IMR-90 (cell line): ENCODE measurements around the gene ORAI3. TPM values are rescaled to one million over a fixed set of nuclear protein-coding genes. Genes with fewer than 3 reads are reported as not detected.

ENCODE experiments used
- ATAC-seq: fragments of 200-7000 bp; cut with Tn5 transposase; 2 replicates; pipeline ENCODE4 v1.9.1; 2020; ENCODE audit warnings: low read depth, mild to moderate bottlenecking, moderate library complexity
- BruUV-seq: library from RNA; stranded (reverse); fragments of 400-500 nt; replicated peaks from 2 replicates; lab custom pipeline; 2021; lab: Mats Ljungman, UMichigan
- CTCF ChIA-PET: fragments of 300-600 bp; formaldehyde crosslinking; extraction: SDS; loops from one replicate; lab custom pipeline; 2021; ENCODE audit warnings: antibody characterized with exemption; lab: Yijun Ruan, JAX
- POLR2A ChIA-PET: fragments of 300-600 bp; sonication (Branson Sonifier 250); formaldehyde crosslinking; loops from one replicate; lab custom pipeline; 2022; ENCODE audit warnings: antibody characterized with exemption; ENCODE audit not compliant: unreplicated experiment; lab: Charles Lee
- DNase-seq: peaks from one replicate; pipeline ENCODE4 v3.0.0; 2013
- H2AFZ ChIP-seq: replicated peaks from 2 replicates; pipeline ENCODE3; 2013; ENCODE audit warnings: low read length, mild to moderate bottlenecking; ENCODE audit not compliant: poor library complexity
- H2AK5ac ChIP-seq: 2 replicates; pipeline ENCODE4 v1.6.1; 2013; ENCODE audit warnings: low read depth, low read length, inconsistent platforms
- H2AK9ac ChIP-seq: replicated peaks from 2 replicates; pipeline ENCODE3; 2013; ENCODE audit warnings: mild to moderate bottlenecking, low read depth, low read length, moderate library complexity; ENCODE audit not compliant: poor library complexity
- H2BK120ac ChIP-seq: 2 replicates; pipeline ENCODE4 v1.6.1; 2013; ENCODE audit warnings: low read depth, low read length, inconsistent platforms
- H2BK15ac ChIP-seq: 3 replicates; pipeline ENCODE4 v1.6.1; 2013; ENCODE audit warnings: low read depth, low read length, inconsistent platforms
- H2BK20ac ChIP-seq: 2 replicates; pipeline ENCODE4 v1.6.1; 2013; ENCODE audit warnings: low read depth, mild to moderate bottlenecking, inconsistent platforms, low read length, moderate library complexity
- H2BK5ac ChIP-seq: 2 replicates; pipeline ENCODE4 v1.6.1; 2013; ENCODE audit warnings: mild to moderate bottlenecking, low read depth, low read length, inconsistent platforms; ENCODE audit not compliant: poor library complexity, severe bottlenecking
- H3K14ac ChIP-seq: replicated peaks from 2 replicates; pipeline ENCODE4 v1.6.1; 2013; ENCODE audit warnings: low read depth, low read length, inconsistent platforms
- H3K18ac ChIP-seq: 2 replicates; pipeline ENCODE4 v1.6.1; 2013; ENCODE audit warnings: low read depth, low read length, control low read depth
- H3K23ac ChIP-seq: 2 replicates; pipeline ENCODE4 v1.6.1; 2013; ENCODE audit warnings: low read depth, low read length, inconsistent platforms
- H3K27ac ChIP-seq: 2 replicates; pipeline ENCODE4 v1.5.1; 2013; ENCODE audit warnings: mild to moderate bottlenecking, control low read depth, low read length; ENCODE audit not compliant: insufficient read depth
- H3K27me3 ChIP-seq: 2 replicates; pipeline ENCODE4 v1.6.1; 2013; ENCODE audit warnings: low read length; ENCODE audit not compliant: control insufficient read depth, insufficient read depth
- H3K36me3 ChIP-seq: 2 replicates; pipeline ENCODE4 v1.6.1; 2013; ENCODE audit warnings: low read length, mixed read lengths; ENCODE audit not compliant: control insufficient read depth, insufficient read depth
- H3K4ac ChIP-seq: 2 replicates; pipeline ENCODE4 v1.6.1; 2013; ENCODE audit warnings: low read depth, low read length, inconsistent platforms
- H3K4me1 ChIP-seq: 2 replicates; pipeline ENCODE4 v1.6.1; 2013; ENCODE audit warnings: low read length, mixed read lengths; ENCODE audit not compliant: control insufficient read depth, insufficient read depth
- H3K4me2 ChIP-seq: 2 replicates; pipeline ENCODE4 v1.6.1; 2013; ENCODE audit warnings: low read depth, mild to moderate bottlenecking, control low read depth, low read length, moderate library complexity
- H3K4me3 ChIP-seq: 2 replicates; pipeline ENCODE4 v1.5.1; 2013; ENCODE audit warnings: low read depth, mild to moderate bottlenecking, control low read depth, low read length, moderate library complexity; ENCODE audit not compliant: insufficient read depth
- H3K56ac ChIP-seq: 2 replicates; pipeline ENCODE4 v1.6.1; 2013; ENCODE audit warnings: low read length, inconsistent platforms; ENCODE audit not compliant: insufficient read depth; ENCODE audit errors: extremely low read depth
- H3K79me1 ChIP-seq, 2 experiments: 2 replicates each; pipeline ENCODE4 v1.6.1; 2013; ENCODE audit warnings: low read length in 2 of 2, inconsistent platforms in 1 of 2, low read depth in 1 of 2
- H3K9ac ChIP-seq: 2 replicates; pipeline ENCODE4 v1.6.1; 2013; ENCODE audit warnings: low read depth, low read length, control low read depth
- H3K9me1 ChIP-seq: 2 replicates; pipeline ENCODE4 v1.6.1; 2013; ENCODE audit warnings: low read length, inconsistent platforms; ENCODE audit not compliant: insufficient read depth
- H3K9me3 ChIP-seq: 2 replicates; pipeline ENCODE4 v1.6.1; 2013; ENCODE audit warnings: low read length; ENCODE audit not compliant: control insufficient read depth, insufficient read depth
- H4K20me1 ChIP-seq: 2 replicates; pipeline ENCODE4 v1.6.1; 2013; ENCODE audit warnings: low read length, inconsistent platforms; ENCODE audit not compliant: insufficient read depth
- H4K5ac ChIP-seq: 2 replicates; pipeline ENCODE4 v1.6.1; 2013; ENCODE audit warnings: mild to moderate bottlenecking, low read depth, low read length, control low read depth
- H4K8ac ChIP-seq, 2 experiments: 2 replicates each; pipeline ENCODE4 v1.6.1; 2013; ENCODE audit warnings: low read depth in 2 of 2, low read length in 2 of 2, control low read depth in 1 of 2, inconsistent platforms in 1 of 2
- H4K91ac ChIP-seq: 2 replicates; pipeline ENCODE4 v1.6.1; 2013; ENCODE audit warnings: low read depth, low read length, inconsistent platforms; ENCODE audit not compliant: insufficient read depth
- BHLHE40 ChIP-seq: fragments of 150-350 bp; IDR thresholded peaks from 2 replicates; pipeline ENCODE4 v1.6.1; 2016; ENCODE audit warnings: mild to moderate bottlenecking, low read depth, low read length
- ELK1 ChIP-seq: fragments of 150-350 bp; IDR thresholded peaks from 2 replicates; pipeline ENCODE4 v1.6.1; 2016; ENCODE audit warnings: low read depth, mild to moderate bottlenecking, low read length, moderate library complexity, borderline replicate concordance
- WGBS, 2 experiments: methylation state at CpG; one replicate each; pipeline versions ENCODE4 v1.1.5 to v1.1.7; 2013; ENCODE audit warnings: missing lambda C conversion rate in 2 of 2; ENCODE audit not compliant: insufficient read length in 1 of 2; ENCODE audit errors: extremely low coverage in 2 of 2; 5-methylcytosine and 5-hydroxymethylcytosine counted together
- dilution Hi-C: fragments of 300-500 bp; cut with HindIII; formaldehyde crosslinking; loops from one replicate; pipeline ENCODE4 v1.14.3; 2018; ENCODE audit warnings: low sequenced_read_pairs; ENCODE audit not compliant: unreplicated experiment
- in situ Hi-C: fragments of 300-500 bp; cut with MboI; formaldehyde crosslinking; loops from 3 replicates; pipeline ENCODE4 v1.14.3; 2019; ENCODE audit warnings: low sequenced_read_pairs, inconsistent platforms, mixed read lengths
- intact Hi-C: fragments of 100-400 bp; cut with micrococcal nuclease; formaldehyde crosslinking; loops from 2 replicates; pipeline ENCODE4 v1.10.0; 2022
- polyA plus RNA-seq, 3 experiments: library from polyadenylated mRNA; depleted of rRNA; stranded (reverse); fragments of >200 nt; gene quantifications; 2 replicates each; pipeline ENCODE4 v1.2.3, GENCODE V29; 2012; ENCODE audit warnings: low replicate concordance in 1 of 3
- total RNA-seq: library from RNA; depleted of rRNA; stranded (reverse); fragments of >200 nt; gene quantifications from 2 replicates; pipeline ENCODE4 v1.2.3, GENCODE V29; 2012

ORAI3 gene
- total and polyA plus RNA-seq, 2 of the 4 experiments (the other 2 are of a cell fraction), result 6.8 to 16.9 TPM

- 98% methylated on average over 11 of the region's 29 CpGs; no CpG with 5 or more reads in 1 of the 2 experiments for WGBS, 2 experiments
- Histone ChIP-seq H4K20me1 (no peaks in the 10 kb centered on the region; the same call in 1 of the 2 replicates), H3K27ac (no peak overlapping the region), H3K4me2 (no peak overlapping the region), H3K4ac (no peak overlapping the region), H4K5ac (no peak overlapping the region), H3K36me3 (peaks cover 65% of the 10 kb centered on the region), H3K4me1 (peaks cover 4% of the 10 kb centered on the region), H3K23ac (no peak overlapping the region), H3K18ac (no peak overlapping the region), H3K14ac (no peak overlapping the region), H3K4me3 (no peak overlapping the region), H3K79me1 (peaks cover 8 to 17% of the 10 kb centered on the region in 2 experiments; a peak in 3 of 4 replicates), H2BK120ac (no peak overlapping the region), H3K9me3 (no peaks in the 10 kb centered on the region), H4K91ac (no peak overlapping the region), H2BK20ac (no peak overlapping the region), H2AK5ac (no peak overlapping the region), H2BK15ac (no peak overlapping the region), H2AFZ (no peak overlapping the region), H4K8ac (no peak overlapping the region), H3K27me3 (no peaks in the 10 kb centered on the region), H3K56ac (no peak overlapping the region), H3K9me1 (no peaks in the 10 kb centered on the region; the same call in 1 of the 2 replicates), H2AK9ac (no peak overlapping the region), H2BK5ac (no peak overlapping the region), H3K9ac (no peak overlapping the region)
- intact Hi-C loops, result no loop called here
- TF ChIP-seq BHLHE40 (no peak), ELK1 (no peak)
- no peak for ATAC-seq
- BruUV-seq, result no TSS peak
- DNase-seq, result no peak
- ChIA-PET POLR2A (no interaction called here), CTCF (no interaction called here)
- dilution Hi-C loops, result no loop called here
- in situ Hi-C loops, result loop anchor here (10.0 to 25.0 kb wide), 3 partner anchors 104 to 884 kb away; partner anchors contain the start of gene PRSS53
Measured at GRCh38 chr16:30980434-30980833, 31.6 kb downstream of the ORAI3 start.
